ENCODE measurements around the gene CARS1. TPM values are rescaled to one million over a fixed set of nuclear protein-coding genes. Genes with fewer than 3 reads are reported as not detected.
A peak's percentile ranks its signal among the peaks of the same experiment; 100 is the strongest.

Gene CARS1
- total RNA-seq, 1 experiment from 2014 or later: 42.6 TPM

DNA sequence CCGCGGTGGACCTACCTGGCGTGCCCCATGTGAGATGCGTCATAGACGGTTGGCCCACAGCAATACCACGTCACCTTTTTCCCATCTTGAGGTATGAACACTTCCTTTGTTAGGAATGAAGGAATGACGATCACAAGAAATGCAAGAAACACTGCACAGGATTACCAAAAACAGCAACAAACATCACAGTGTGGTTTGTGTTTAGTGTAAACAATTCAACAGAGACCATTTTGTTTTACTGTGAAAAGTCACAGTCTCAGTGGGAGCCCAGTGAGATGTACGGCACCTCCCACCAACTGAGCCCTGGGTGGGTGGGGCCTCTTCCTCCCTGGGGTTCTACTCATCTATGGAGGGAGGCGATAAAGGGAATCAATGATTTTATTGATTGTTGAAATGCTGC is 16.3 kb downstream of the CARS1 start:
- no peak for DNase-seq (ENCODE audit: low read depth)

DNA sequence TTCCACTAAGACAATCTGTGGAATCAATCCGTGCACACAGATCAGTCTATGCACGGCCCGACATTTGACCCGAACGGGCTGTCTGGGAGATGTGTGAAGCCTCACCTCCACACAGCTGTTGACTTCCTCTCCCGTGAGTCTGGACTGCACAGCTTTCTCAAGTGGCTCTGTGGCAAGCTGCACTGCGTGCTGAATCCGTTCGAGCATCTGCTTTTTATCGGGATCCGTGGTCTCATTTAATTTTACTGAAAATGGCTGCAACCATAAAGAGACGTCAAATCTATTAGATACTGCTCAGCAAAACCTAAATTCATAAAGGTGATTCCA is 19.3 kb downstream of the CARS1 start:
- DNase-seq (ENCODE audit: low read depth): no peak

- DNase-seq (ENCODE audit: low read depth): peak; percentile 72
Measured at GRCh38 chr11:3037040-3037944, 19.9 kb downstream of the CARS1 start.

- DNase-seq (ENCODE audit: low read depth): no peak
Measured at GRCh38 chr11:3036419-3036818, 20.8 kb downstream of the CARS1 start.

DNA sequence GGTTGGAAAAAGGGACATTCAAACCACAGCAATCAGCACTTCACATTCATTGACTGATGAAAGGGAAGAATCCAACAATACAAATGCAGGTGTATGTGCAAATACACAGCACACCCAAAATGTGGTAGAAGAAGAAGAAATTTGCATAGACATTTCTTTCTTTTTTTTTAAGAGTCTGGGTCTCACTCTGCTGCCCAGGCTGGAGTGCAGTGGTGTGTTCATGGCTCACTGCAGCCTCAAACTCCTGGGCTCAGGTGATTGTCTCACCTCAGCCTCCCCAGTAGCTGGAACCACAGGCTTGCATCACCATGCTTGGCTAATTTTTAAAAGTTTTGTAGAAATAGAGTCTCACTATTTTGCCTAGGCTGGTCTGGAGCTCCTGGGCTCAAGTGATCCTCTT is 21.9 kb downstream of the CARS1 start:
- DNase-seq (ENCODE audit: low read depth): no peak

GRCh38 chr11:3030289-3031070 is 26.7 kb downstream of the CARS1 start:
- no peak for DNase-seq (ENCODE audit: low read depth)

DNA sequence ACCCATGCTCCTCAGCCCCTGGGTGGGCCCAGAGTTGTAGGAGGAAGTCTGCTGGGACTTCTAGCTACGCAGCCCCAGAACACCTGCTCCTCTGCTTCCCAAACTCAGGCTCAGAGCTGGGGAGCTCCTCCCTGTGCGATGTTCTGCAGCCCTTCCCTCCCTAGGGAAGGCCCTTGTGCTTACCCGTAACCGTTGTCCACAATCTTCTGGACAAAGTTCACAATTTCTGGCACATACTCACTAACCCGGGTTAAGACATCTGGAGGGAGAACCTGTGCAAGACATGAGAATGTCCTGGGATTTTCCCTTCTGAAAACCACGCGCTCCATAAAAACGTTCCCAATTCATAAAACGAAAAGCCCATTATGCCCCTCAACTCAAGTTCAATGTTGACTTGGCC is 28.4 kb downstream of the CARS1 start:
- no peak for DNase-seq (ENCODE audit: low read depth)

DNA sequence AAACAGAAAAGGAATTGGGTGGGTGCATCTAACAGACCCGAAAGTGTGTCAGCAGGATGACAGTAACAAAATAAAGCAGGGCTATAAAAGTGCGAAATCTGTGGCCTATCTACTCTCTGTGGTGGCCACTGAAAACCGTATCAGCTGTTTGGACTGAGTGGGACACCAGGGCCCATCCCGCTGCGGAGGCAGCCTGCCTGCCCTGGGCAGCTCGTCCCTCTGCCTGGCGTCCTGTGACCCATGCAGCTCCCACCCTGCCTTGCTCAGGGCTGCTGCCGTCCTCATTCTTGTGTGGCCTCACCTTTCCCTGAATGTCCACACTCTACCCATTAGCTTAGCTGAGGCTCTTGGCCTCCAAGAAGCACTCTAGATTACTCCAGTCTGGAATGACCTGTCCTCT is 30.4 kb downstream of the CARS1 start:
- DNase-seq (ENCODE audit: low read depth): no peak

DNA sequence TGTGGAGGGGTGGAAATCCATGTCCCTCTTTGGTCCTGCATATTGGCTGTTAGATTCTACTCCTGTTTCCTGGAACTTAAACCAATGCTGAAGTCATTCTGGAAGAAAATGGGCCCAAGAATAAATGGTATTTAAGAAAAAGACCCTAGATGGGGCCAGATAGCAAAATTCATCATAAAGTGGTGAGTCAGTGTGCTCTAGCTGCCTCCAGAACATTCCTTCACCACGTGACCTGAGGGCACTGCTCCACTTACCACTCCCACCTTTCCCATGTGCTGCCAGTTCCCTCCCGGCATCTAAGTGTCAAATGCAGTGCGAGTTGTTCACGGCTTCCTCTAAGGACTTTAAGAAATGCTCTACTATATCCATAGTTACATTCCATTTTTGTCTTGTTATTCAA is 34.2 kb downstream of the CARS1 start:
- peak; percentile 40 for DNase-seq (ENCODE audit: low read depth)

GRCh38 chr11:3022300-3022967 is 34.8 kb downstream of the CARS1 start:
- no peak for DNase-seq (ENCODE audit: low read depth)

- peak; percentile 29 for DNase-seq (ENCODE audit: low read depth)
Measured at GRCh38 chr11:3021125-3021524, 36.1 kb downstream of the CARS1 start.

GRCh38 chr11:3020011-3020410 is 37.2 kb downstream of the CARS1 start:
- no peak for DNase-seq (ENCODE audit: low read depth)

DNA sequence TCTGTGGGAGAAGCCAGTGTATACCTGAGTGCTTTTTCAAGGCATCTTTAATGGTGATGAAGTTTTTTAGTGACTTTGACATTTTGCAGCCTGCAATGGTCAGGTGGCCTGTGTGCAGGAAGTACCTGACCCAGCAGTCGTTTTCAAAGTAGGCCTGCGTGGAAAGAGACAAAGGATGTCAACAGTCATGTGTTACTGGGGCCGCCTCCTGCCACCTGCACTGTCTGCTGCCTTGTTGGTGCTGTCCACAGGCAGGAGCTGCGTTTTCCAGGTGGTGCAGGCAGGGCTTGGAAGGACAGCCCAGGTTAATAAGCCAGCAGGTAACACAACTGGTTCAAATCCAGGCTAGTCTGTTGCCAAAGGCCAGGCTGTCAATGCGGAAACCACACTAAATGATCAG is 38.6 kb downstream of the CARS1 start:
- no peak for DNase-seq (ENCODE audit: low read depth)

DNA sequence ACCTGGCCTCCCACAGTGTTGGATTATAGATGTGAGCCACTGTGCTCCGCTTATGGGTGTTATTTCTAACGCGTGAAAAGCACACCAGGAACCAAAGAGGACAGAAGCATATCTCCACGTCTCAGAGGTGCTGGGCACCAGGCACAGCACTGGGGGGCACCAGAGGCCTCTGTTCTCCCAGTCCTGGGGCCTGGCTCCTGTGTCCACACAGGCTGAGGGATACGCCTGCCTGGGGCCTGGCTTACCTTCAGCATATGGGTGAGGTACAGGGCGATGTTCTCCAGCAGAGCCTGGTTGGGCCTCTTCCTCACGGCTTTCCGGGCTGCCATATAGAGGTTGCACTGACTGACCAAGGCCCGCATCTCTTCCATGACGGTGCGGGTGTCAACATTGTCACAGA is 40.4 kb downstream of the CARS1 start:
- no peak for DNase-seq (ENCODE audit: low read depth)

GRCh38 chr11:3015796-3016195 is 41.4 kb downstream of the CARS1 start:
- no peak for DNase-seq (ENCODE audit: low read depth)

DNA sequence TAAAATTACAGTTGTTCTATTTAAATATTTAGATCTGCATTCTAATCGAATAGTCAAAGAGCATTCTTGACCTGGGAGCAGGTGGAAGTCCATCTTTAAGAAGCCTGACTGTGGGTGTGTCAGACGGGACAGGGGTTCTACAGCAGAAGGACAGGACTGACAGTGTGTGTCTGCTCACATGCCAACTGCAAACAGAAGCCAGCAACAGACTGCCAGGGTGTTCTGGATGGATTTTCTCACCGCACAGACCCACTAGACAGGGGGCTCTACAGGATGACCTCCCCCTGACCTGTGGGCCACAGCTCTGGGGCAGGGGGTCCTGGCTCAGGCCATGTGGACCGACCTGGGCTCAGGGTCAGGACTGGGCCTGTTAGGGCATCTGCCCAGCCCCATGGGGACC is 42.3 kb downstream of the CARS1 start:
- no peak for DNase-seq (ENCODE audit: low read depth)

DNA sequence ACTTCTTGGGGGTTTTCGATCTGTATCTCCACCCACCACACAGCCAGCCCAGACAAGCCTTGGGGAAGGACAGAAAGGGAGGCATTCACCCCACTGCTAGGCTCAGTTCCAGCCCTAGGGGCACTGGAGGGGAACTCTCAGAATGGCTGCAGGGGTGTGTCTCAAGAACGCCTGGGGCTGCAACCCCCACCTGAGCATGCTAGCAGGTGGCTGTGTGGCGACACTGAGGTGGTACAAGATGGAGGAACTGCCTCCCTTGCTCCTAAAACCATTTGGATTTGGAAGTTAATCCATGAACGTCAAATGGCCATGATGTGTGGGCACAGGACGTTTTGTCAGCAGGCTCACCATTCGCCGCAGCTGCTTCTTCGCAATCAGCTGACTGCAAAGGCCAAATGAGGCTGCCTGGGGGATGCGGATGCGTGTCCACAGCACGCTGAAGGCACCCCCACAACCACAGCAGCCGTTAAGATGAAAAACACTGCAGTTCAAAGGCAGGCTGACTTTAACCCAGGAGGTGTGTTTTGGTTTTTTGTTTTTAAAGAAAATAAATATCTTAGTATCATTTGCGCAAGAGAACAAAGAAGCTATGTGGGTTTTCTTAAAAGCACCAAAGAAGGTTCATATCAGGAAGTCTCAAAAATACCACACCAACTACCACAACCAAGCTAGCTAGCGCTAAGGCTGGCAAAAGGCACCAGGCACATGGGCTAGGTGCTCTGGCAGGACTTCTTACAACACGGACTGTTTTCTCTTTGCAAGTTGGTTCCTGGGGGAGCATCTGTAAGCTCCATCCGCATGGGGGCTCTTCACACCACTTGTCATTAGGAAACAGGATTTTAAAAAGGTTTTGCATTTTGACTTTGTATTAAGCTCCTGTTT is 42.9 kb downstream of the CARS1 start:
- DNase-seq (ENCODE audit: low read depth): no peak

GRCh38 chr11:3011891-3012885 is 45.0 kb downstream of the CARS1 start:
- no peak for DNase-seq (ENCODE audit: low read depth)

GRCh38 chr11:3010521-3011275 is 46.5 kb downstream of the CARS1 start:
- DNase-seq (ENCODE audit: low read depth): no peak

GRCh38 chr11:3010004-3010403 is 47.2 kb downstream of the CARS1 start:
- DNase-seq (ENCODE audit: low read depth): no peak

Data from Daoy (cell line).